Body of pancreas (tissue), 4 donors: ENCODE measurements around the gene CDK18.

Experiments
- CTCF ChIP-seq, 7 experiments: fragments of 450-650 bp in 4 of 7; fragments of 200-600 bp in 3 of 7; sonication (generic) in 3 of 7; IDR thresholded peaks; one replicate each; pipeline ENCODE4 v1.5.1; 2016 to 2019; ENCODE audit warnings: antibody characterized with exemption in 7 of 7
- POLR2A ChIP-seq, 3 donors: fragments of 450-650 bp; IDR thresholded peaks; one replicate each; pipeline ENCODE4 v1.6.1; 2016; ENCODE audit warnings: antibody characterized with exemption in 3 of 3, mild to moderate bottlenecking in 2 of 3

GRCh38 chr1:205536759-205537361 lies 32.4 kb downstream of the CDK18 start:
- TF ChIP-seq CTCF (IDR thresholded peaks at IDR 0.05), result no peak
- TF ChIP-seq POLR2A (IDR thresholded peaks at IDR 0.05), result no peak
